Aorta (tissue), 5 donors: ENCODE measurements around the gene AKAP13. TPM values are rescaled to one million over a fixed set of nuclear protein-coding genes. Genes with fewer than 3 reads are reported as not detected.
A peak's percentile ranks its signal among the peaks of the same experiment; 100 is the strongest.

Experiments used
- ATAC-seq: fragments of 200-7000 bp; cut with Tn5 transposase; one replicate; pipeline ENCODE4 v1.9.1; 2022; ENCODE audit warnings: moderate library complexity; ENCODE audit not compliant: low FRiP score
- DNase-seq, 2 donors: peaks; one replicate each; pipeline ENCODE4 v3.0.0-alpha.2; 2020
- H3K27ac ChIP-seq, 2 donors: one replicate each; pipeline ENCODE4 v1.5.1; 2013; ENCODE audit warnings: low read length in 2 of 2, mild to moderate bottlenecking in 2 of 2, moderate library complexity in 2 of 2, control low read depth in 1 of 2, inconsistent platforms in 1 of 2, low read depth in 1 of 2
- H3K27me3 ChIP-seq, 2 donors: one replicate each; pipeline ENCODE4 v1.6.1; 2013; ENCODE audit warnings: control low read depth in 1 of 2, low read length in 1 of 2, mild to moderate bottlenecking in 1 of 2, moderate library complexity in 1 of 2; ENCODE audit not compliant: insufficient read depth in 2 of 2, control insufficient read depth in 1 of 2
- H3K36me3 ChIP-seq, 2 donors: one replicate each; pipeline ENCODE4 v1.6.1; 2013; ENCODE audit warnings: control low read depth in 1 of 2, low read length in 1 of 2, mild to moderate bottlenecking in 1 of 2; ENCODE audit not compliant: insufficient read depth in 2 of 2, control insufficient read depth in 1 of 2
- H3K4me1 ChIP-seq, 2 donors: one replicate each; pipeline ENCODE4 v1.6.1; 2013; ENCODE audit warnings: low read length in 2 of 2, control low read depth in 1 of 2, mild to moderate bottlenecking in 1 of 2, moderate library complexity in 1 of 2; ENCODE audit not compliant: insufficient read depth in 2 of 2, control insufficient read depth in 1 of 2
- H3K4me3 ChIP-seq, 2 donors: one replicate each; pipeline ENCODE4 v1.5.1; 2013; ENCODE audit warnings: low read length in 2 of 2, control low read depth in 1 of 2, mild to moderate bottlenecking in 1 of 2
- H3K9me3 ChIP-seq: one replicate; pipeline ENCODE4 v1.6.1; 2013; ENCODE audit warnings: mild to moderate bottlenecking, low read length; ENCODE audit not compliant: control insufficient read depth
- WGBS, 2 donors: extraction: QIAGEN DNeasy Blood & Tissue Kit; methylation state at CpG; one replicate each; pipeline ENCODE4 v1.1.7; 2013; 5-methylcytosine and 5-hydroxymethylcytosine counted together
- intact Hi-C, 2 donors: fragments of 100-400 bp; cut with DNase I; formaldehyde crosslinking; loops; one replicate each; pipeline versions ENCODE4 v1.14.2 to v1.15.0; 2022
- polyA plus RNA-seq, 2 donors: library from polyadenylated mRNA; stranded (reverse); fragments of 200-250 nt; gene quantifications; one replicate each; pipeline ENCODE4 v1.2.3, GENCODE V29; 2013
- total RNA-seq, 2 donors: library from RNA; stranded (reverse); fragmentation: NEBNext Ultra II Directional; extraction: Animal tissue kit (Norgen Biotek cat#: 25700); gene quantifications; one replicate each; pipeline ENCODE4 v1.2.1, GENCODE V29; 2021
- donor health status: healthy with polysubstance abuse.
- donor health status: Bipolar disorder and iron deficiency.
- donor health status: DM: no; HTN: no; CAD: no.
- donor health status: DM: no; HTN: no; CAD: no.
- donor health status: DM: yes; HTN: yes; CAD: no.

The AKAP13 gene
- total and polyA plus RNA-seq, 4 donors = 29.6 to 267 (median 138) TPM

GRCh38 chr15:85639752-85640381 lies 259.5 kb downstream of the AKAP13 start:
- H3K4me1 ChIP-seq = peaks cover 7 to 9% of the 10 kb centered on the region in 2 donors
- no peak overlapping the region for H3K27ac ChIP-seq
- DNase-seq (no peak), ATAC-seq (no peak)
- no peaks in the 10 kb centered on the region for H3K36me3 ChIP-seq
- no peaks in the 10 kb centered on the region for H3K27me3 ChIP-seq
- intact Hi-C loops = no loop called here
- no peaks in the 10 kb centered on the region for H3K9me3 ChIP-seq
- WGBS, 2 donors = 32 to 36% methylated on average over 3 of the region's 3 CpGs
- no peak overlapping the region for H3K4me3 ChIP-seq

GRCh38 chr15:85642065-85642692 lies 261.8 kb downstream of the AKAP13 start:
- H3K36me3 ChIP-seq = peaks cover 0 to 3% of the 10 kb centered on the region in 2 donors
- H3K27me3 ChIP-seq = no peaks in the 10 kb centered on the region
- H3K9me3 ChIP-seq = no peaks in the 10 kb centered on the region
- H3K27ac ChIP-seq = peak overlapping the region; percentile 69 to 80
- H3K4me3 ChIP-seq = peak overlapping the region in 1 of 2 donors; percentile 37
- H3K4me1 ChIP-seq = peaks cover 9 to 10% of the 10 kb centered on the region in 2 donors
- DNase-seq (peak in 1 of 2 donors; percentile 48), ATAC-seq (peak; percentile 38)
- 3 to 7% methylated on average over 5 of the region's 5 CpGs for WGBS, 2 donors
- intact Hi-C loops = no loop called here

- ATAC-seq = peak; percentile 91
- peaks cover 9 to 10% of the 10 kb centered on the region in 2 donors for H3K4me1 ChIP-seq
- DNase-seq = peak; percentile 80 to 82
- H3K4me3 ChIP-seq = peak overlapping the region in 1 of 2 donors; percentile 37
- WGBS, 2 donors = 4 to 5% methylated on average over 6 of the region's 6 CpGs
- H3K27me3 ChIP-seq = no peaks in the 10 kb centered on the region
- no peaks in the 10 kb centered on the region for H3K9me3 ChIP-seq
- H3K36me3 ChIP-seq = peaks cover 0 to 3% of the 10 kb centered on the region in 2 donors
- intact Hi-C loops = no loop called here
- H3K27ac ChIP-seq = peak overlapping the region; percentile 69 to 80
Measured at GRCh38 chr15:85642693-85643066, 262.3 kb downstream of the AKAP13 start.

DNA sequence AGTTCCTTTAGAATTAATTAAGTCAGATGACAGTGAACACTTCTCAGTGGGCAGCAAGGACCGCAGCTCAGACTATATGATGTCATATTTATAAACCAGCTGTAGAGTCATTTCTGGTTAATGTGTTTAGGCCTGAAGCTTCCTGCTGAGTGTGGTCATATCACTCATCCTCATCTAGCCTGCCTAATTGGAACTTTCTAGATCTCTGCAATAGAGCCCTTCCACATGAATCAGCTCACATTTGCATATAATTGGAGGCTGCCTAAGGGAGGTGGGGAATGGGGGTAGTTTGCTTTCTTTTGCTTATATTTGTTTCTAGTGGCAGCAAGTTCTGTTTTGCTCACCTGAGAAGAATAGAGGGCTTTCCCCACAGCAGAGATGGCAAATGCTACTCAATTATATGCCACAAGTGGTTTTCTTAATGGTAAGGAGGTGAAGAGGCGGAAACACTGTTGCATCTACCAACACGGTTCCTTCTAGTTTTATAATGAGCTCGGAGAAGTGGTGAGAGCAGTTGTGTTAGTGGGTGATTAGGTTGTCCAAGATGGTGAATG lies 266.2 kb downstream of the AKAP13 start:
- H3K4me1 ChIP-seq = peaks cover 7 to 10% of the 10 kb centered on the region in 2 donors
- H3K27ac ChIP-seq = no peak overlapping the region
- WGBS, 2 donors = 90 to 91% methylated on average over 4 of the region's 4 CpGs
- no peaks in the 10 kb centered on the region for H3K9me3 ChIP-seq
- no peak overlapping the region for H3K4me3 ChIP-seq
- no peaks in the 10 kb centered on the region for H3K27me3 ChIP-seq
- DNase-seq (no peak), ATAC-seq (no peak)
- intact Hi-C loops = no loop called here
- peaks cover 0 to 3% of the 10 kb centered on the region in 2 donors for H3K36me3 ChIP-seq

DNA sequence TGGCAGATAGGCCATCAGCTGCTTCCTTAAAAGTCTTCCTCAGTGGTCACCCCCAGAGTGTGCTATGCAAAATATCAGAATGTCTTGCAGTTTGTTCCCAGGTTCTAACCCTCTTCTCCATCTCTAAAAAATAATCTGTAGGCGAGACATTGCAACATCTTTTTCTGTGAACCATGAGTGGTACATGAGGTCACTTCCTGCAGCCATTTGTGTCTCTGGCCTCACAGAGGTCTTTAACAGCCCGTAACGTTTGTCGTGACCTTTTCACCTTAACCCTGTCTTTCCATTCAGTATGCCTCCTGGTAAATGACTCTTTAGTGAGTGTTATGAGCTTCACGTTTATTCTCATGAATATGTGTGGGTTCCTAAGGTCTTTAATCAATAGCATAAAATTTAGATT lies 269.0 kb downstream of the AKAP13 start:
- DNase-seq = peak in 1 of 2 donors; percentile 44
- peaks cover 4% of the 10 kb centered on the region in 2 donors for H3K4me1 ChIP-seq
- 3 to 6% methylated on average over 5 of the region's 5 CpGs for WGBS, 2 donors

DNA sequence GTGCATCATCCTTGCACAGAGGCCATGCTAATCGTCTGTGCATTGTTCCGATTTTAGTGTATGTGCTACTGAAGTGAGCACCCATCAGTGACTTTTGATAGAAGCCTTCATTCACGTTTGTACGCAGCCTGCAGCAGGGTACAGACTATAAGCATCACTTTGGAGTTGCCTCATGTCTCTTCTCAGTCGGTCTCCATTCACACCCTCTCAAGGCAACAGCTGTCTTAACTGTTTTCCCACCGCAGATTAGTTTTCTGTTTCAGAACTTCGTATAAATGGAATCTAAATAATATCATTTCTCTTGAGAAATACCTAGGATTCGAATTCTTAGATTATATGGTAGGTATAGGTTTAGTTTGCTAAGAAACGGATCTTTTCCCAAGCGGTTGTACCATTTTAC lies 271.1 kb downstream of the AKAP13 start:
- H3K27me3 ChIP-seq = no peaks in the 10 kb centered on the region
- no peak for DNase-seq
- H3K27ac ChIP-seq = no peak overlapping the region
- no peaks in the 10 kb centered on the region for H3K9me3 ChIP-seq
- H3K36me3 ChIP-seq = peaks cover 2 to 3% of the 10 kb centered on the region in 2 donors
- WGBS, 2 donors = 85% methylated on average over 10 of the region's 10 CpGs
- ATAC-seq = no peak
- intact Hi-C loops = no loop called here
- no peak overlapping the region for H3K4me3 ChIP-seq
- H3K4me1 ChIP-seq = peaks cover 0 to 1% of the 10 kb centered on the region in 2 donors

More for the DNA sequence above, 269.0 kb downstream of the AKAP13 start:
- no peak overlapping the region for H3K4me3 ChIP-seq
- H3K27ac ChIP-seq = peak overlapping the region; percentile 6 to 67
- intact Hi-C loops = no loop called here
- H3K27me3 ChIP-seq = no peaks in the 10 kb centered on the region
- no peaks in the 10 kb centered on the region for H3K9me3 ChIP-seq
- H3K36me3 ChIP-seq = peaks cover 2 to 3% of the 10 kb centered on the region in 2 donors
- peak; percentile 75 for ATAC-seq

DNA sequence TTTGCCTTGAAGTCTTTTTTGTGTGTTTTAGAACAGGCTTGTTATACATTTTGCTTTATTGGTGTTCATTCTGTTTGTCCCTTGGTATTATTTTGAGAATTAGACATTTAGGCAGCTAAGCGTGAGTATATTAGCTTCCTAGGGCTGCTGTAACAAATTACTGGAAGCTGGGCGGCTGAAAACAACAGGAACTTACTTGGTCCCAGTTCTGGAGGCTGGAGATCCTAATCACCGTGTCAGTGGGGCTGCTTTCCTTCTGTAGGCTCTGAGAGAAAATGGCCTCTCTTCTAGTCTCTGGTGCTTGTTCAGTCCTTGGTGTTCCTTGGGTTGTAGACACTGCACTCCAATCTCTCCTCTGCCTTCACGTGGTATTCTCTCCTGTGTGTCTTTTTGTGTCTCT lies 272.1 kb downstream of the AKAP13 start:
- 76 to 86% methylated on average over 4 of the region's 4 CpGs for WGBS, 2 donors
- H3K36me3 ChIP-seq = peaks cover 2 to 4% of the 10 kb centered on the region in 2 donors
- no peak overlapping the region for H3K4me3 ChIP-seq
- DNase-seq (no peak), ATAC-seq (no peak)
- H3K27ac ChIP-seq = no peak overlapping the region
- H3K9me3 ChIP-seq = no peaks in the 10 kb centered on the region
- no peaks in the 10 kb centered on the region for H3K27me3 ChIP-seq
- intact Hi-C loops = no loop called here
- peaks cover 0 to 1% of the 10 kb centered on the region in 2 donors for H3K4me1 ChIP-seq

GRCh38 chr15:85657132-85657531 lies 276.7 kb downstream of the AKAP13 start:
- intact Hi-C loops = no loop called here
- peaks cover 0 to 1% of the 10 kb centered on the region in 2 donors for H3K4me1 ChIP-seq
- no peak for DNase-seq
- ATAC-seq = no peak
- 0 to 45% methylated on average over 1 of the region's 1 CpG for WGBS, 2 donors
- no peak overlapping the region for H3K27ac ChIP-seq
- no peaks in the 10 kb centered on the region for H3K9me3 ChIP-seq
- no peaks in the 10 kb centered on the region for H3K27me3 ChIP-seq
- H3K36me3 ChIP-seq = peaks cover 2 to 6% of the 10 kb centered on the region in 2 donors
- no peak overlapping the region for H3K4me3 ChIP-seq
